Measurements from ENCODE around the gene CCDC63. TPM values are rescaled to one million over a fixed set of nuclear protein-coding genes. Genes with fewer than 3 reads are reported as not detected.

CCDC63 gene
- total RNA-seq, result not detected
- long read RNA-seq, result 0 reads

DNA sequence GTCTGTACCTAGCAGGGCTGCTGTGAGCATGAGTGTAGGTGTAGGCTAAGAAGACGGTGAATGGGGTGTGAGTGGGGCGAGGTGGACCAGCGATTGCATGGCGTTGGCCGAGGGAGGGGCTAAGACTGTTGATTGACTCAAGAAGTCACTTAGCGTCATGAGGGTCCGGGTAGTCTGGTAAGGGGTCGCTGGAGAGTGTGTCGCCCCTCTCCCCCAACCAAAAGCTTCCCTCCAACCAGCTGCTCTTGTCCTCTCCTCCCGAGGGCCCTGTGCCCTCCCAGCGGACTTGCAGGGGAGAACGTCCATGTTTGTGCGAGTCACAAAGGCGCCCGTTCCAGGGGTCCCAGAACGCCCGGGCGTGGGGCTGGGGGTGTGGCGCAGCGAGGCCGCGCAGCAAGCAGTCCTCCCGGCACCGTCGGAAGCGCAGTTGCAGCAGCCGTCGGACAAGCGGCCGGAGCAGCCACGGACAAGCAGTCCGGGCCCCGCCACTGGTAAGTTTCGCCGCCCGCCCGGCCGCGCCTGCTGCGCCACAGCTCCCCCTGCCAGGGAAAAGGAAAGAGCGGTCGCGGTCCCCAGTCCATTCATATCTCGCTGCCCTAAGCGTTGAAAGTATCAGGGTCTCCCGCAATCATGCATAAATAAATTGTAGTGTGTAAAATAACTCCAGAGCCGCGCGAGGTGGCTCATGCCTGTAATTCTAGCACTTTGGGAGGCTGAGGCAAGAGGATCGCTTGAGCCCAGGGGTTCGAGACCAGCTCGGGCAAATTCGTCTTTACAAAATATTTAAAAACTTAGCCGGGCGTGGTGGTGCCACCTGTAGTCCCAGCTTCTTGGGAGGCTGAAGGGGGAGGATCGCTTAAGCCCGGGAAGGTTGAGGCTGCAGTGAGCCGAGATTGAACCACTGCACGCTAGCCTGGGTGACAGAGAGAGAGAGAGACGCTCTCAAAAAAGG, at the start of gene CCDC63:
Gene CCDC63 (plus strand): TSS at position 373 of the 952 bp plus-strand sequence. CDS start 5,968 bp downstream, outside the sequence.
- Histone ChIP-seq H3K27ac (replicated peaks) (peak within 1 kb of the TSS; percentile 23), H3K9me3 (replicated peaks) (no peaks in the 10 kb centered on the region), H3K4me3 (peak within 1 kb of the TSS; percentile 55), H3K36me3 (no peaks in the 10 kb centered on the region), H3K27me3 (ENCODE audit: low read depth) (peaks cover 14% of the 10 kb centered on the region), H3K4me1 (peaks cover 29% of the 10 kb centered on the region)
- intact Hi-C loops (cut with micrococcal nuclease), result no loop called here
- TF ChIP-seq CTCF (IDR thresholded peaks at IDR 0.05; ENCODE audit: borderline replicate concordance), result peak; percentile 65
- DNase-seq, result peak; percentile 66

DNA sequence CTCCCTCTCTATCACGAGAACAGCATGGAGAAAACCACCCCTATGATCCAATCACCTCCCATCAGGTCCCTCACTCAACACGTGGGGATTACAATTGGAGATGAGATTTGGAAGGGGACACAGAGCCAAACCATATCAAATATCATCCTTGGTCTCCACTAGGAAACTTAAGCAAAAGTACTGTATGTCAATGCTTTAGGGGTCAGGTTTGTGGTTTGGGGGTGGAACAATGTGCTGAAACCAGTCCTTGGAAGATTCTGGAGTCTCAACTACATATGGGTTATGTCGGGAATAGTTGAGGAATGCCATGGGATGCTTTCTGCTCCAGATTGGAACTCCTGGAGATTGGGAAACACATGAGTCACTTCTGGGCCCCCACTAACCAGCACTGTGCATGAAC, 48.3 kb upstream of the CCDC63 start:
- Histone ChIP-seq H3K4me1 (peaks cover 10% of the 10 kb centered on the region), H3K9me3 (replicated peaks) (peaks cover 40% of the 10 kb centered on the region), H3K36me3 (no peaks in the 10 kb centered on the region), H3K27me3 (ENCODE audit: low read depth) (no peaks in the 10 kb centered on the region), H3K4me3 (no peak overlapping the region), H3K27ac (replicated peaks) (no peak overlapping the region)
- no peak for TF ChIP-seq CTCF (IDR thresholded peaks at IDR 0.05; ENCODE audit: borderline replicate concordance)
- intact Hi-C loops (cut with micrococcal nuclease), result no loop called here
- no peak for DNase-seq

- Histone ChIP-seq H3K27me3 (ENCODE audit: low read depth) (no peaks in the 10 kb centered on the region), H3K9me3 (replicated peaks) (peaks cover 54% of the 10 kb centered on the region), H3K36me3 (no peaks in the 10 kb centered on the region), H3K27ac (replicated peaks) (no peak overlapping the region), H3K4me1 (no peaks in the 10 kb centered on the region), H3K4me3 (no peak overlapping the region)
- TF ChIP-seq CTCF (IDR thresholded peaks at IDR 0.05; ENCODE audit: borderline replicate concordance), result no peak
- intact Hi-C loops (cut with micrococcal nuclease), result no loop called here
- no peak for DNase-seq
Observed at GRCh38 chr12:110802489-110802888, 44.3 kb upstream of the CCDC63 start.

DNA sequence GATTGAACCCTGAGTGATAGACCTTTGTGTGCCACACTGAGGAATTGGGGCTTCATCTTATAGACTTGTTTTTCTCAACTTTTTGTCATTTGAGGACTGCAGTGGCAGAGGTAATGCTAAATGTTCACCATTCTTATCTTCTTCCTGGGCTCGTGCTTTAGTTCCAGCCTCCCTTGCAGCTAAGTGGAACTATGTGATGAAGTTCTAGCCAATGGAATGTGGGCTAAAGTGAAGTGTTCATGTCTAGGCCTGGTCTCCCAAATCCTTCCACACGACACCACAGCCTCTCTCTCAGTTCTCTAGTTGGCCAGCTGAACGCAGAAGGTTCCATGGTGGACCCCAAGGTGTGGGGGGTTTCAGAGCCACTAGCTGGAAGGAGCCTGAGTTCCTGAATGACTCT, 42.4 kb upstream of the CCDC63 start:
- no peak overlapping the region for H3K4me3 ChIP-seq
- peaks cover 45% of the 10 kb centered on the region for H3K9me3 ChIP-seq (replicated peaks)
- no peaks in the 10 kb centered on the region for H3K4me1 ChIP-seq
- H3K36me3 ChIP-seq, result no peaks in the 10 kb centered on the region
- intact Hi-C loops (cut with micrococcal nuclease), result no loop called here
- H3K27me3 ChIP-seq (ENCODE audit: low read depth), result no peaks in the 10 kb centered on the region
- no peak for DNase-seq
- no peak for TF ChIP-seq CTCF (IDR thresholded peaks at IDR 0.05; ENCODE audit: borderline replicate concordance)
- H3K27ac ChIP-seq (replicated peaks), result no peak overlapping the region

GRCh38 chr12:110807640-110808039, 39.1 kb upstream of the CCDC63 start:
- H3K4me3 ChIP-seq, result no peak overlapping the region
- H3K27ac ChIP-seq (replicated peaks), result no peak overlapping the region
- no peaks in the 10 kb centered on the region for H3K36me3 ChIP-seq
- no peak for DNase-seq
- no peaks in the 10 kb centered on the region for H3K27me3 ChIP-seq (ENCODE audit: low read depth)
- TF ChIP-seq CTCF (IDR thresholded peaks at IDR 0.05; ENCODE audit: borderline replicate concordance), result no peak
- intact Hi-C loops (cut with micrococcal nuclease), result no loop called here
- peaks cover 15% of the 10 kb centered on the region for H3K9me3 ChIP-seq (replicated peaks)
- no peaks in the 10 kb centered on the region for H3K4me1 ChIP-seq
